ENCODE results near the gene RPL39L.

RPL39L gene

GRCh38 chr3:187086831-187087230 is 52.5 kb downstream of the RPL39L start:
- TF ChIP-seq, protein P1, sequence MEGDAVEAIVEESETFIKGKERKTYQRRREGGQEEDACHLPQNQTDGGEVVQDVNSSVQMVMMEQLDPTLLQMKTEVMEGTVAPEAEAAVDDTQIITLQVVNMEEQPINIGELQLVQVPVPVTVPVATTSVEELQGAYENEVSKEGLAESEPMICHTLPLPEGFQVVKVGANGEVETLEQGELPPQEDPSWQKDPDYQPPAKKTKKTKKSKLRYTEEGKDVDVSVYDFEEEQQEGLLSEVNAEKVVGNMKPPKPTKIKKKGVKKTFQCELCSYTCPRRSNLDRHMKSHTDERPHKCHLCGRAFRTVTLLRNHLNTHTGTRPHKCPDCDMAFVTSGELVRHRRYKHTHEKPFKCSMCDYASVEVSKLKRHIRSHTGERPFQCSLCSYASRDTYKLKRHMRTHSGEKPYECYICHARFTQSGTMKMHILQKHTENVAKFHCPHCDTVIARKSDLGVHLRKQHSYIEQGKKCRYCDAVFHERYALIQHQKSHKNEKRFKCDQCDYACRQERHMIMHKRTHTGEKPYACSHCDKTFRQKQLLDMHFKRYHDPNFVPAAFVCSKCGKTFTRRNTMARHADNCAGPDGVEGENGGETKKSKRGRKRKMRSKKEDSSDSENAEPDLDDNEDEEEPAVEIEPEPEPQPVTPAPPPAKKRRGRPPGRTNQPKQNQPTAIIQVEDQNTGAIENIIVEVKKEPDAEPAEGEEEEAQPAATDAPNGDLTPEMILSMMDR (IDR thresholded peaks at IDR 0.05; ENCODE audit: borderline replicate concordance, control extremely low read depth, extremely low read depth, insufficient read depth, missing control alignments), result no peak

DNA sequence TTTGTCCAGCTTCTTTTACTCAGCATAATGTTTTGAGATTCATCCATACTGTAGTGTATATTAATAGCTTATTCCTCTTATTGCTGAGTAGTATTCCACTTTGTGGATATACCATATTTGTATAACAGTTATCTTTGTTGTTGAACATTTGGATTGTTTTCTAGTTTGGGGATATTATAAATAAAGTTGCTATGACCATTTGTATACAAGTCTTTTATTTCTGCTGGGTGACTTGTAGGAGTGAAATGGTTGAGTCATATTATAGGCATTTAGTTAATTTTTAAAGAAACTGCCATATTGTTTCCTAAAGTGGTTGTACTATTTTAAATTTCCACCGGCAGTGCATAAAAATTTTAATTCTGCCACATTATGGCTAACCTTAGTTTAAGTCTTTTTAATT is 53.4 kb downstream of the RPL39L start:
- no peak for DNase-seq (ENCODE audit: low spot score)
- in situ Hi-C loops (cut with MboI; ENCODE audit: low sequenced_read_pairs, unreplicated experiment), result no loop called here
- TF ChIP-seq, protein P1 (IDR thresholded peaks at IDR 0.05; ENCODE audit: borderline replicate concordance, control extremely low read depth, extremely low read depth, insufficient read depth, missing control alignments), result no peak

More at GRCh38 chr3:187086831-187087230, 52.5 kb downstream of the RPL39L start:
- DNase-seq (ENCODE audit: low spot score), result no peak
- in situ Hi-C loops (cut with MboI; ENCODE audit: low sequenced_read_pairs, unreplicated experiment), result no loop called here

GRCh38 chr3:187085021-187085666 is 54.2 kb downstream of the RPL39L start:
- in situ Hi-C loops (cut with MboI; ENCODE audit: low sequenced_read_pairs, unreplicated experiment), result no loop called here

GRCh38 chr3:187084580-187084979 is 54.7 kb downstream of the RPL39L start:
- no peak for DNase-seq (ENCODE audit: low spot score)
- in situ Hi-C loops (cut with MboI; ENCODE audit: low sequenced_read_pairs, unreplicated experiment), result no loop called here
- TF ChIP-seq, protein P1 (IDR thresholded peaks at IDR 0.05; ENCODE audit: borderline replicate concordance, control extremely low read depth, extremely low read depth, insufficient read depth, missing control alignments), result no peak

More at GRCh38 chr3:187085021-187085666, 54.2 kb downstream of the RPL39L start:
- no peak for DNase-seq (ENCODE audit: low spot score)
- TF ChIP-seq, protein P1 (IDR thresholded peaks at IDR 0.05; ENCODE audit: borderline replicate concordance, control extremely low read depth, extremely low read depth, insufficient read depth, missing control alignments), result no peak

- DNase-seq (ENCODE audit: low spot score), result no peak
- TF ChIP-seq, protein P1 (IDR thresholded peaks at IDR 0.05; ENCODE audit: borderline replicate concordance, control extremely low read depth, extremely low read depth, insufficient read depth, missing control alignments), result no peak
- in situ Hi-C loops (cut with MboI; ENCODE audit: low sequenced_read_pairs, unreplicated experiment), result no loop called here
Measured at GRCh38 chr3:187084126-187084525, 55.2 kb downstream of the RPL39L start.

GRCh38 chr3:187082758-187083375 is 56.4 kb downstream of the RPL39L start:
- TF ChIP-seq, protein P1 (IDR thresholded peaks at IDR 0.05; ENCODE audit: borderline replicate concordance, control extremely low read depth, extremely low read depth, insufficient read depth, missing control alignments), result no peak
- in situ Hi-C loops (cut with MboI; ENCODE audit: low sequenced_read_pairs, unreplicated experiment), result no loop called here
- no peak for DNase-seq (ENCODE audit: low spot score)
